ENCODE results near the gene RAB8A.

DNA sequence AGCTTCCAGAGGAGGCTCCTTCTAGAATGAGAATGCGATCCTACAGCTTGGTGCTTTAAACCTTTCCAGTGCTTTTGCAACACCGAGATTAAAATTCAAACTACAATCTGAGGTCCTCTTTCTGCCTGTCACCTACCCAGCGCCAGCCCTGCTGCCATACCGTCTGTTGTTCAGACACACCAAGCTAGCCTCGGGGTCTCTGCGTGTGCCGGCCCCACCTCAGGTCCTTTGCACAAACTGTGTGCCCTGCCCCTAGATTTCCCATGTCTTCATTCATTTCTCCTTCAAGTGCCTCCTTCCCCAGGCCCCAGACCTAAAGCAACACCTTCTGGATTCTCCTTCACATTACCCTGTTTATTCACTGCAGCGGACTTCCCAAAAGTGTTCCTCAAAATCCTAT is 42.9 kb downstream of the RAB8A start:
- TF ChIP-seq SUZ12 (IDR thresholded peaks at IDR 0.05) (no peak), SP1 (IDR thresholded peaks at IDR 0.05) (no peak), FOXM1 (IDR thresholded peaks at IDR 0.05; ENCODE audit: borderline replicate concordance) (no peak), HDGF (IDR thresholded peaks at IDR 0.05; ENCODE audit: borderline replicate concordance) (no peak), LEF1 (IDR thresholded peaks at IDR 0.05; ENCODE audit: borderline replicate concordance) (no peak), FOXA1 (IDR thresholded peaks at IDR 0.05) (no peak), BHLHE40 (IDR thresholded peaks at IDR 0.05; ENCODE audit: borderline replicate concordance) (no peak), FOXK2 (IDR thresholded peaks at IDR 0.05) (no peak), CTBP1 (IDR thresholded peaks at IDR 0.05; ENCODE audit: borderline replicate concordance) (no peak), ZNF384 (IDR thresholded peaks at IDR 0.05) (no peak)

Data from HEK293T (cell line).